NCI-H2107 treated with DMSO at 0.1 percent for 48 hours (cell line): ENCODE data around the gene HTR2A.
A peak's percentile ranks its signal among the peaks of the same experiment; 100 is the strongest.

Experiments used
- DNase-seq: peaks from one replicate; lab custom pipeline; 2025; ENCODE audit not compliant: unreplicated experiment; lab: John Stamatoyannopoulos, UW

The HTR2A gene

GRCh38 chr13:46896341-46897137 is at the start of gene HTR2A:
Gene HTR2A (minus strand): TSS chr13:46897053. CDS start chr13:46895906, 1,147 bp downstream.
- DNase-seq: no peak

DNA sequence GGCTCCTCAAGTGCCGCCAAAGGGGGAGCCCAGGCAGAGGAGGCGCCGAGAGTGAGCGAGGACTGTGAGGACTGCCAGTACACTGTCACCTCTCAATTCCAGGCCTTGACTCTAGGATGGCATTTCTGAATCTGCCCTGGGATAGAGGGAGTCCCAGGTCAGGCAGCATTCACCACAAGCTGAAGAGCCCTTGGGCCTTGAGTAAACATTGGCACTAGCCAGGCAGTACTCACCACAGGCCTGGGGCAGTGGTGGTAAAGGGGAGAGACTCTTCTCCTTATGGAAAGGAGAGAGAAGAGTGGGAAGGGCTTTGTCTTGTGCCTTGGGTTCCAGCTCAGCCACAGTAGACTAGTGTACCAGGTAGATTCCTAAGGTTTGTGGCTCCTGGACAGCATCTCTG is 39.7 kb upstream of the HTR2A start:
- no peak for DNase-seq

DNA sequence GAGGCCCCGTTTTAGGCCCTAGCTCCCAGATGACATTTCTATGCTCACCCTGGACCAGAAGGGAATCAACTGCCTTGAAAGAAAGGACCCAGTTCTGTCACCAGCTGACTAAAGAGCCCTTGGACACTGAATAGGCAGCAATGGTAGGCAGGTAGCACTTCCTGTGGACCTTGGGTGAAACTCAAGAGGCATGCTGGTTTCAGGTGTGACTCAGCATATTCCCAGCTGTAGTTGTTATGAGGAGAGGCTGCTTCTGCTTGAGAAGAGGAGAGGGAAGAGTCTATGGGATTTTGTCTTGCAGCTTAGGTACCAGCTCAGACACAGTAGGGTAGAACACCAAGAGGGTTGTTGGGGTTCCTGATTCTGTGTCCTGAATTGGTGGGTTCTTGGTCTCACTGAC is 37.9 kb upstream of the HTR2A start:
- no peak for DNase-seq

DNA sequence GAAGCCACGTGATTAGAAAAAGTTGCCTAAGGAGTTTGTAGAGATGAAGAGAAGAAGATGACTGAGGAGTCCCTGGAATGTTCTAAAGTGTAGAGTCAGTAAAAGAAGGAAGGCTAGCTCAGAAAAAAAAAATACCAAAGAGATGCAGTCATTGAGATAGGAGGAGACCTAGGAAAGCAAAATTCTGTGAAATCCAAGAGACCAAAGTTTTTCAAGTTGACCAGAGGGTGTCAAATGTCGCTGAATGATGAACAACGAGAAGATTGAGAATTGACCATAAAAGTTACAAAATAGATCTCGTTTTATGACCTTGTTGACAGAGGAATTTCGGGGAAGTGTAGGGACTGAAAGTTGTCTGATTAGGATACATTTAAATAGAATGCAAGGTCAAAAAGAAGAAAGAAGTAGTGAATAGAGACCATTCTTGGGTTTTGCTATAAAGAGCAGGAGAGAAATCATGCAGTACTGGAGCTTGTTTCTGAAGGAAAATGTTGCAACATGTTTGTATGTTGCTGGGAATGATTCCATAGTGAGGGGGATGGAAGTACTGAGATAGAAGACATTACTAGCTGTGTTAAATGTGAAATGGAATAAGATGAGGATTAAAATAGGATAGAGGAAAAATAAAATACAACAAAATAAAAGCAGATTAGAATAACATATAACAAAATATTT is 30.2 kb upstream of the HTR2A start:
- DNase-seq: no peak

GRCh38 chr13:46925486-46925885 is 28.6 kb upstream of the HTR2A start:
- DNase-seq: no peak

DNA sequence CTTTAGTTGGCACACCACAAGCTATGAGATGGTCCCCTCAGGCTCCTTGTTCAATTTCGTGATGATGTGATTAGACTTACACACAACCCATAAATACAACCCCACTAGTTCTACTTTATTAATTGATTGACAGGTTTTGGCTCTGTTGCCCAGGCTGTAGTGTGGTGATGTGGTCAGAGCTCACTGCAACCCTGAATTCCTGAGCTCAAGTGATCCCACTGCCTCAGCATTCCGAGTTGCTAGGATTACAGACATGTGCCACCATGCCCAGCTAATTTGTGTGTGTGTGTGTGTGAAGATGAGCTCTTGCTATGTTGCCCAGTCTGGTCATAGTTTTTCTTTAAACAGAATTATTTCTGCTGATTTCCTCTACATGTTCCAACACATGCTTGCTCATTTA is 17.5 kb upstream of the HTR2A start:
- DNase-seq: no peak

GRCh38 chr13:46913757-46914156 is 16.9 kb upstream of the HTR2A start:
- no peak for DNase-seq

DNA sequence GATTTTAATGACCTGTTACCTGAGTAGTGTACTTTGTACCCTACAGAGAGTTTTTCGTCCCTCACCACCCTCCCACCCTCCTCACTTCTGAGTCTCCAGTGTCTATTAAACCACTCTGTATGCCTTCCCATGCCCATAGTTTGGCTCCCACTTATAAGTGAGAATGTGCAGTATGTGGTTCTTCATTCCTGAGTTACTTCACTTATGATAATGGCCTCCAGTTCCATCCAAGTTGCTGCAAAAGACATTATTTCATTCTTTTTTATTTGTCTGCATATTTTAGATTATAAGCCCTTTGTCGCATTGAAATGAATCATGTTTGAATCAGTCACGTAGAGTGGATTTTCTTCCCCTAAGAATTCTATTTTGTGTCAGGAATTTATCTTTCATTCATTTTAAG is 12.2 kb upstream of the HTR2A start:
- DNase-seq: no peak

GRCh38 chr13:46908501-46908900 is 11.6 kb upstream of the HTR2A start:
- DNase-seq: peak; percentile 9

DNA sequence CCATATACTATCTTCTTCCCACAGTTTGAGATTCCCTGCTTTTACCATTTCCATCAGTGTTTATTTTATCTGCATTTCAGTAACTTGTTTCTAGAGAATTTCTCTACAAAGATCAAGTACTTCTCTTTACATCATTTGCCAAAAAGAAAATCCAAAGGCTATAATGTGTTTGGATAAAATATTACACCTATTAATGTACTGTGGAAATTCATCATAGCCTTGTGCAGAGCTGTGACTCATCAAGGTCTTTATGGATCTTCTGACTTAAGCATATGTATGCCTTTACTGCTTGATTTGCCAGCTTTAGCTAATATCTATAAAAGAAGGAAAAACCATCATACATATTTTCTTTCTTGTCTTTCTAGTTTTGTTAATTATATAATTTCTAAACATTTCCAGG is 9.6 kb upstream of the HTR2A start:
- DNase-seq: no peak

GRCh38 chr13:46905249-46905648 is 8.4 kb upstream of the HTR2A start:
- DNase-seq: no peak

DNA sequence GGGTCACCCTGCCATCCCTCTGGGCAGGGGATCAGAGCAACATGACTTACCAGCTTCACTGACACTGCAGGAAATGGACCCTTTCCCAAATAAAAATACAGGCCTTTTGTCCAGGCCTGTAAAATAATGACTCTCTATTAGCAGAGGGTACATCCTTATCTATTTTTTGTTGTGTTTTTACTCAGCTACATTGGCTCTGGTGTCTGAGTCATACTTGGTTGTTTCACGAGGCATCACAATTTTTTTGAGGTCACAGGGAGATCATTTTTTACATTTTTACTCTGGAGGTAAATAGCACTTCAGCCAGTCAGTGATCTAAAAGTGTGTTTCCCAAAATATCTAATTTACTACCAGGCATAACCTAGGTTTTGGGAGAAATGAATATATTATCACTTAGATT is 6.9 kb upstream of the HTR2A start:
- no peak for DNase-seq

GRCh38 chr13:46901721-46902120 is 4.9 kb upstream of the HTR2A start:
- no peak for DNase-seq

DNA sequence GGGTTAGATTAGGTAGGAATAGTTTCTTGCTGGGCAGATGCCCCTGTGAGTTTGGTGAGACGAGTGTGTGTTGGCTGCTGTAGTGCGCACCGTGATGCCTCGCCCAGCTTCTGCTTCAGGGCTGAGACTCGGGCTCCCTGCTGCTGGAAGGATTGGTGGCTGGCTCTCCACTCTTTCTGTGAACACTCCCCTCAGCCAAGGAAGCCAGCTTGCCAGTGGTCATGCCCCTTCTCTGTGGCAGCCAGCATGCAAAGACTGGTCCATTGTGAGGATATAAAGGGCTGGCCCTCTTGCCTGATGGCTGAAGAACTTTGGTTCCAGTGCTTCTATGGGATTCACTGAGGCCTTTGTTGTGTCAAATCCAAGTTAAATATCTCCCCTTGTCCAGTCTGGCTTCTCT is 2.9 kb upstream of the HTR2A start:
- no peak for DNase-seq

- DNase-seq: no peak
These were observed 1.5 kb downstream of the HTR2A start for GRCh38 chr13:46895381-46895780.

DNA sequence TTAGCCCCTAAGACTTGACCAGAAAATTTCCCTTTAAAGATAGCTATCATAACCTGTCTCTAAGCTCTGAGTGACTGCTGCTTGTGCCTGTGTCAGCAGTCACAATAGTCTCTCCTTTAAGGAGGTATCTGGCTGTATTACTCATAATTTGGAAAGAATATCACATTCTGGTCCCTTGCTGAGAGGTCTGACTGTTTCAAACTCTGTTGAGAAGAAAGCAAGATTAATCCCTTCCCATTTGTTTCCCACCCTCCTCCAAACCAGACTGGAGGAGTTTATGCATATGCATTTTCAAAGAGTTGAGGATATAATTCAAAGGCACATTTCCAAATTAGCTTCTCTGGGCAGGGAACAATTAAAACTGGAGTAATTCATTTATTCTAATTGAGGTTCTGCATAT is 2.3 kb downstream of the HTR2A start:
- DNase-seq: no peak

DNA sequence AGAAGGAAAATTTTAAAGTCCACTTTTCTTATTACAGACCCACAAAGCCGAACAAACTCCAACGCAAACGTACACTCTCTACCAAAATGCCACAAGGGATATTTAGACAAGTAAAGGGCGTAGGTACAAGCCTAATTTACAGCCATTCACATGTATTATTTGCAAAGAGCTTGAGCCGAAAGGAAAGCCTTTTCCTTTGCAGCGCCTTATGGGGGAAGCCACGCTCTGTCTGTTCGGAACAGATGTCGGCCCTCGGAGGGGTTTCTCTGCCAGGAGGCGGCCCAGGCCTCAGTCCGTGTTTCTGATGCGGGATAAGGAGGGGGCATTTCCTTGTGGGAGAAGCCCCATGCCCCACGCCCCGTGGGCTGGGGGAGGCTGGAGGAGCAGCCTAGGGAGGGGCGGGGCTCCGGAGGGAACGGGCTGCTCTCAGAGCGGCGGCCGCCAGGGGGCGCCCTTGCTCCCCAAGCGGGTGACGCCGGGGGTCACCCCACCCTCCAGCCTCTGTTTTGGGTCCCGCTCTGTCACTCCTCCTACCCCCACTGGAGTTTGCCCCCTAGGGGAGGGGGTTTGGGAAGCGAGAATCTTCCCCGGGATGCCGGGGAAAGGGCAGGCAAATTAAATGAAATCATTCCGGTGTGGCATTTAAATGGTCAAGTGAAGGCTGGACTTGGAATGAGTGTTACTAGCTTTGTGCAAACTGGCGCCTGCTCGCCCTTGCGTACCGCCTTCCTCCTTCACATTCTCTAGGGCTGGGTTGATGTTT is 2.9 kb downstream of the HTR2A start:
- no peak for DNase-seq

DNA sequence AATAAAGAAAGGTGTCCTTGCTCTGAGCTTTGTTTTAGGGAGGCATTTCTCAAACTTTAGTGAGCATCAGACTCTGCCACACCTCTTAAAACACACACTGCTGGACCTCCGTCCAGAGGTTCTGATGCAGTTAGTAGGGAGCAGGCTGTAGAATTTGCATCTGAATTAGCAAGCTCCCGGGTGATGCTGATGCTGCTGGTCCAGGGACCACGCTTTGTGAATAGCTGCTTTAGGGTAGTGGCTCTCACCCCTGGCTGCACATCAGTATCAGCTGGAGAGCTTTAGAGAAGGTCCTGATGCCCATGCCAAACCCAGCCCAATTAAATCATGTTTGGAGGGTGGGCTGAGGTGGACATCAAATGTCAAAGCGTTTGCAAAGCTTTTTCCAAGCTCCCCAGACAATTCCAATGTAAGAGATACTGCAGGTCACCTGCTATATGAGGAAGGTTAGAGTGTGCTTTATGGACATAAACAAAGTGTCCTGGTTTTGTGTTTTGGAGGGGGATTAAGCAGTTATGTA is 3.6 kb downstream of the HTR2A start:
- DNase-seq: no peak

- no peak for DNase-seq
These were observed 11.8 kb downstream of the HTR2A start for GRCh38 chr13:46885018-46885417.

GRCh38 chr13:46884531-46884930 is 12.3 kb downstream of the HTR2A start:
- no peak for DNase-seq

GRCh38 chr13:46881621-46882020 is 15.2 kb downstream of the HTR2A start:
- DNase-seq: no peak

DNA sequence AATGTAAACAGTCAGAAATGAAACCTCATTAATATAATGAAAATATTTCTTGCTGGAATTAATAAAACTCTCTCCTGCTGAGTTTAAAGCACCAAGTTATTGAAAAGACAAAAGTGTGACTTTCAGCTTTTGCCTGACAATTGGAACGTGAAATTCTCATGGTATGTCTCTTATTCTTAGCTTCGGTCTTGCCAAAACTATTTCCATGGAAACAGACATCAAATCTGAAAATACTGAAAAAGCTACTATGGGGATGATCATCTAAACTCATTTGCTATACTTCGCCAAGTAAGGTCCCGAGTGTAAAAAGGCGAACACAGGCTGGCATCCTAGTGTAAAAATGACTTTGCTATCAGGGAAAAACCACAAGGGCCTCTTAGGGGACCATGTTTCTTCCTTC is 22.8 kb downstream of the HTR2A start:
- DNase-seq: no peak
